ENCODE measurements around the gene KCNJ12. TPM values are rescaled to one million over a fixed set of nuclear protein-coding genes. Genes with fewer than 3 reads are reported as not detected.

The KCNJ12 gene
- total RNA-seq, 4 donors from 2014 or later = 0.56 to 10.5 (median 5.6) TPM

DNA sequence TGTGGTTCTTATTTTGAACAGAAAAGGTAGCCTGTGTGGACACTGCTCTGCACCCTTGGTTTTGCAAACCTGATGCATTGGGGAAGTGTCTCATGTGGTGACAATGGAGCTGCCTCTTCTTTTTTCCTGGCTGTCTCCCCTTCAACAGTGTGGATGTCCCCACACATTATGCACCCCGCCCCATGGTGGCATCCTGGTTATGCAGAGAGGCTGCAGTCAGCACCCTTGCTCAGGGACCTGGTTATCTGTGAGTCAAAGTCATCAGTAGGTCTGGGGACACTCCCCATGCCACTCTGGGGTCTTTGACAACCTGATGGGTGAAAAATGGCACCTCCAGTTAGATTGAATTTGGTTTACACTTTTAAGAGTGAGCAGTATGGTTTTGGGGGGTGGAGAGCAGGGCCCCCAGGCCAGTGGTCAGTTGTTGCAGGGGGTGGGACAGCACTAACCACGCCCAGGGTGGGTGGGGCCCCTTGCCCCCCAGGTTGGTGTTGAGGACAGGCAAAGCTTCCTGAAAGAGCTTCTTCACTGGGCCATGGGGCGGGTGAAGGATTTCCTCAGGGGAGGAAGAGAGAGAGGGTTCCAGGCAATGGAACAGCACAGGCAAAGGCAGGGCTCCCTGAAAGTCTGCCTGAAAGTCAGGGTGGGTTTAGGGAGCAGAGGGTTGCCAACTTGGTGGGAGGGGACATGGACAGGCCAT, 24.6 kb upstream of the KCNJ12 start:
- H3K4me1 ChIP-seq = no peaks in the 10 kb centered on the region
- TF ChIP-seq, protein P1, sequence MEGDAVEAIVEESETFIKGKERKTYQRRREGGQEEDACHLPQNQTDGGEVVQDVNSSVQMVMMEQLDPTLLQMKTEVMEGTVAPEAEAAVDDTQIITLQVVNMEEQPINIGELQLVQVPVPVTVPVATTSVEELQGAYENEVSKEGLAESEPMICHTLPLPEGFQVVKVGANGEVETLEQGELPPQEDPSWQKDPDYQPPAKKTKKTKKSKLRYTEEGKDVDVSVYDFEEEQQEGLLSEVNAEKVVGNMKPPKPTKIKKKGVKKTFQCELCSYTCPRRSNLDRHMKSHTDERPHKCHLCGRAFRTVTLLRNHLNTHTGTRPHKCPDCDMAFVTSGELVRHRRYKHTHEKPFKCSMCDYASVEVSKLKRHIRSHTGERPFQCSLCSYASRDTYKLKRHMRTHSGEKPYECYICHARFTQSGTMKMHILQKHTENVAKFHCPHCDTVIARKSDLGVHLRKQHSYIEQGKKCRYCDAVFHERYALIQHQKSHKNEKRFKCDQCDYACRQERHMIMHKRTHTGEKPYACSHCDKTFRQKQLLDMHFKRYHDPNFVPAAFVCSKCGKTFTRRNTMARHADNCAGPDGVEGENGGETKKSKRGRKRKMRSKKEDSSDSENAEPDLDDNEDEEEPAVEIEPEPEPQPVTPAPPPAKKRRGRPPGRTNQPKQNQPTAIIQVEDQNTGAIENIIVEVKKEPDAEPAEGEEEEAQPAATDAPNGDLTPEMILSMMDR (IDR thresholded peaks at IDR 0.05) = no peak
- TF ChIP-seq POLR2AphosphoS5 (IDR thresholded peaks at IDR 0.05) (no peak), EP300 (IDR thresholded peaks at IDR 0.05) (no peak), POLR2A (IDR thresholded peaks at IDR 0.05) (no peak)
- H3K9me3 ChIP-seq = no peaks in the 10 kb centered on the region
- H3K27me3 ChIP-seq = no peaks in the 10 kb centered on the region
- H3K36me3 ChIP-seq = no peaks in the 10 kb centered on the region
- DNase-seq (ENCODE audit: low spot score in 2 of 2) = peak in 1 of 2 donors; percentile 64
- H3K27ac ChIP-seq = no peak overlapping the region
- H3K4me3 ChIP-seq = no peak overlapping the region
- WGBS = 77% methylated on average over 3 of the region's 3 CpGs

DNA sequence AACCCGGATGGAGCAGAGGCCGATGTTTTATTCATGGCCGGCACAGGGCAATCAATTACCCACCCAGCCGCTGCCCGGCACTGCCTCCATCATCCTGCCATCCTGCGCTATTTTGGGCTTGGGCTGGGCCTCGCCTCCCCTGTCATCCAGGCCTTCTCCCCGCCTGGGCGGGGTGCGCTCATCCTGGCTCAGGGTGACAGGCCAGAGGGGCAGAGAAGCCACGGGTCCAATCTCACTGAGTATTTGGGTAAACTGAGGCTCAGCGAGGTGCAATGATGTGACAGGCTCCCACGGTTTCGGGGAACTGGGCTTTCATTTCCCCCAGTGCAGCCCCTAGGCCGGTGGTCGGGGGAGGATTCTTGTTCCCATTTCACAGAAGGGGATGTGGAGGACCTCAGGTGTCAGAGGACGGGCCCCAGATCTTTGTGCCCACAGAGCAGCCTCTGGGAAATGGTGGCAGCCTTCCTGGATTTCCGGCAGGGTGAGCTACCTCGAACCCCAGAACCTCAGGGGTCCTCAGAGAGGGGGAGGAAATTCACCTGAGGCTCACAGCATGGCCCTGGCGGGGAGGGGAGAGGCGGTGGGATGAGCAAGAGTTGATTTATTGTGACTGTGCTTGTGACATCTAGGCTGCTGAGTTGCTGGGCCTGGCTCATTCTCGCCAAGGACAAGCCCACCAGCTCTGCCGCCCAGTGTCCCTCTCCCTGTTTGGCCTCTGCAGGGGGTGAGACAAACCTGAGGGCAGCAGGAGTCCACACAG, 23.8 kb upstream of the KCNJ12 start:
- Histone ChIP-seq H3K27ac (peak overlapping the region; percentile 77), H3K27me3 (no peaks in the 10 kb centered on the region), H3K9me3 (no peaks in the 10 kb centered on the region), H3K4me1 (no peaks in the 10 kb centered on the region), H3K4me3 (no peak overlapping the region), H3K36me3 (no peaks in the 10 kb centered on the region)
- peak; percentile 52 to 60 for DNase-seq (ENCODE audit: low spot score in 2 of 2)
- TF ChIP-seq EP300 (IDR thresholded peaks at IDR 0.05) = no peak
- TF ChIP-seq, protein P1 (IDR thresholded peaks at IDR 0.05) = no peak
- no peak for TF ChIP-seq POLR2A (IDR thresholded peaks at IDR 0.05)
- TF ChIP-seq POLR2AphosphoS5 (IDR thresholded peaks at IDR 0.05) = no peak
- WGBS = 96% methylated on average over 13 of the region's 23 CpGs

DNA sequence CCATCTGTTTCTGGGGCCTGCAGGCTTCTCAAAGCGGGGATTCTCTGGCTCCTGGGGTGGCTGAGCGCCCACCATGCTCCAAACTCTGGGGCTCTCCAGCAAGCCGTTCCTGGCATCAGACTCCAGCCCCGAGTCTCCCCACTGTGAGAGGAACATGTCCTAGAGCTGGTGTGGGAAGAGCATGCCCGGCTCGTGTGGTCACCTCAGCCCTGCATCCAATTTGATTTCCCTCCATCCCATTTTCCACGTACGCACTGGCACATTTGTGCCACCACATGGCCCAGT, 23.2 kb upstream of the KCNJ12 start:
- Histone ChIP-seq H3K4me1 (no peaks in the 10 kb centered on the region), H3K27ac (peak overlapping the region; percentile 77), H3K36me3 (no peaks in the 10 kb centered on the region), H3K27me3 (no peaks in the 10 kb centered on the region), H3K4me3 (no peak overlapping the region), H3K9me3 (no peaks in the 10 kb centered on the region)
- WGBS = 82% methylated on average over 4 of the region's 8 CpGs
- TF ChIP-seq POLR2AphosphoS5 (IDR thresholded peaks at IDR 0.05) = no peak
- no peak for TF ChIP-seq EP300 (IDR thresholded peaks at IDR 0.05)
- no peak for TF ChIP-seq POLR2A (IDR thresholded peaks at IDR 0.05)
- TF ChIP-seq, protein P1 (IDR thresholded peaks at IDR 0.05) = no peak
- DNase-seq (ENCODE audit: low spot score in 2 of 2) = no peak

DNA sequence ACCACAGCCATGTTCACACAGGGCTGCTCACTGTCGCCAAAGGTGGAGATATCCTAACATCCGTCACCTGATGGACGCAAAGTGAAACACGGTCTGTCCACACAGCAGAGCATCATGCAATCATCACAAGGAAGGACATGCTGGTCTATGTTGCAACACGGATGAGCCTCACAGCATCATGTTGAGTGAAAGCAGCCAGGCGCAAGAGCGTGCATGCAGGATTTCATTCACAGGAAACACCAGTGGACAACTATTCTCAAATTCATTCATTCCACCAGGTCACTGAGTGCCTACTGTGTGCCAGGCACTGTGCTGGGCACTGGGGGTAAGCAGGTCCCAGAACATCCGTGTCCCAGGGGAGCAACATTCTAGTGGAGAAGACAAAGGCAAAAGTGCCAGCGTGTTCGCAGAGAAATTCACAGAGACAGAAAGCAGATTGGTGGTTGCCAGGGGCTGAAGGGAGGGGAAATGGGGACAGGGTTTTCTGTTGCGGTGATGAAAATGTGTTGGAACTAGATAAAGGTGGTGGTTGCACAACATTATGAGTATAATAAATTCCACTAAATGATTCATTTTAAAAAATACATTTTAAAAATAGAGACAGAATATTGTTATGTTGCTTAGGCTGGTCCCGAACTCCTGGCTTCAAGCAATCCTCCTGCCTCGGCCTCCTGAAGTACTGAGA, 22.7 kb upstream of the KCNJ12 start:
- no peak for DNase-seq (ENCODE audit: low spot score in 2 of 2)
- 56% methylated on average over 10 of the region's 13 CpGs for WGBS
- no peaks in the 10 kb centered on the region for H3K27me3 ChIP-seq

More for the DNA sequence above, 22.7 kb upstream of the KCNJ12 start:
- H3K4me1 ChIP-seq = no peaks in the 10 kb centered on the region
- no peak overlapping the region for H3K4me3 ChIP-seq
- peak overlapping the region; percentile 77 for H3K27ac ChIP-seq
- no peaks in the 10 kb centered on the region for H3K9me3 ChIP-seq
- H3K36me3 ChIP-seq = no peaks in the 10 kb centered on the region
- no peak for TF ChIP-seq EP300 (IDR thresholded peaks at IDR 0.05)
- TF ChIP-seq, protein P1 (IDR thresholded peaks at IDR 0.05) = no peak
- TF ChIP-seq POLR2A (IDR thresholded peaks at IDR 0.05) = no peak
- TF ChIP-seq POLR2AphosphoS5 (IDR thresholded peaks at IDR 0.05) = peak in 2 of 3 donors; percentile 55 to 70

All from suprapubic skin (tissue), 4 donors.